H1 (cell line): ENCODE results near the gene ENPP4. TPM values are rescaled to one million over a fixed set of nuclear protein-coding genes. Genes with fewer than 3 reads are reported as not detected.

ENCODE experiments used
- CTCF ChIA-PET: fragments of 300-600 bp; sonication (Branson Sonifier 250); formaldehyde crosslinking; loops from one replicate; lab custom pipeline; 2021; ENCODE audit not compliant: partially characterized antibody; lab: Charles Lee
- POLR2A ChIA-PET: fragments of 300-600 bp; sonication (Branson Sonifier 250); formaldehyde crosslinking; loops from one replicate; lab custom pipeline; 2021; ENCODE audit warnings: inconsistent platforms; ENCODE audit not compliant: partially characterized antibody; lab: Charles Lee
- DNase-seq, 2 experiments: peaks; one replicate each; pipeline versions ENCODE4 v3.0.0 to v3.0.0-alpha.2; 2010 to 2022; ENCODE audit warnings: low spot score in 2 of 2, low read depth in 1 of 2, mixed read lengths in 1 of 2
- FAIRE-seq: peaks from 2 replicates; lab custom pipeline; 2011; peaks lifted over from hg19 to GRCh38; lab: Jason Lieb, UNC
- H2AFZ ChIP-seq: 2 replicates; pipeline ENCODE4 v1.8.1; 2012; ENCODE audit warnings: low read length, inconsistent platforms
- H2AK5ac ChIP-seq: 2 replicates; pipeline ENCODE4 v1.6.1; 2013; ENCODE audit warnings: low read depth, low read length
- H2BK120ac ChIP-seq: replicated peaks from 2 replicates; pipeline ENCODE3; 2013; ENCODE audit warnings: low read depth, low read length, inconsistent platforms
- H2BK12ac ChIP-seq: 2 replicates; pipeline ENCODE4 v1.6.1; 2013; ENCODE audit warnings: low read depth, low read length
- H2BK15ac ChIP-seq: 2 replicates; pipeline ENCODE4 v1.6.1; 2013; ENCODE audit warnings: low read length
- H2BK20ac ChIP-seq: 2 replicates; pipeline ENCODE4 v1.6.1; 2013; ENCODE audit warnings: low read length
- H2BK5ac ChIP-seq: 2 replicates; pipeline ENCODE4 v1.6.1; 2013; ENCODE audit warnings: low read depth, low read length
- H3K14ac ChIP-seq: 2 replicates; pipeline ENCODE4 v1.6.1; 2013; ENCODE audit warnings: inconsistent platforms; ENCODE audit not compliant: insufficient read length
- H3K18ac ChIP-seq: 2 replicates; pipeline ENCODE4 v1.6.1; 2013; ENCODE audit warnings: low read length; ENCODE audit errors: extremely low read depth
- H3K23ac ChIP-seq: 2 replicates; pipeline ENCODE4 v1.6.1; 2013; ENCODE audit warnings: inconsistent platforms; ENCODE audit not compliant: insufficient read length
- H3K23me2 ChIP-seq: 2 replicates; pipeline ENCODE4 v1.6.1; 2013; ENCODE audit warnings: low read depth, low read length
- H3K27ac ChIP-seq: 2 replicates; pipeline ENCODE4 v1.6.1; 2011; ENCODE audit warnings: low read depth, low read length, inconsistent platforms
- H3K27me3 ChIP-seq, 4 experiments: replicated peaks in 1 of 4; 1 replicate in 1 of 4; 2 replicates in 3 of 4; pipeline versions ENCODE4 v1.6.1 to v1.8.1; 2011 to 2013; ENCODE audit warnings: low read length in 3 of 4, mild to moderate bottlenecking in 3 of 4, inconsistent platforms in 2 of 4, mixed read lengths in 2 of 4, moderate library complexity in 1 of 4; ENCODE audit not compliant: control insufficient read depth in 3 of 4, insufficient read depth in 3 of 4; ENCODE audit errors: extremely low read depth in 1 of 4
- H3K36me3 ChIP-seq, 4 experiments: 2 replicates each; pipeline versions ENCODE4 v1.6.1 to v1.8.1; 2011 to 2013; ENCODE audit warnings: mild to moderate bottlenecking in 4 of 4, low read length in 3 of 4, moderate library complexity in 2 of 4, control low read depth in 1 of 4, inconsistent platforms in 1 of 4; ENCODE audit not compliant: insufficient read depth in 4 of 4, control insufficient read depth in 2 of 4
- H3K4ac ChIP-seq: replicated peaks from 2 replicates; pipeline ENCODE3; 2013; ENCODE audit warnings: low read length, low read depth, mixed read lengths, inconsistent platforms; ENCODE audit not compliant: insufficient read length
- H3K4me1 ChIP-seq, 4 experiments: replicated peaks in 1 of 4; 1 replicate in 1 of 4; 2 replicates in 3 of 4; pipeline versions ENCODE4 v1.6.1 to v1.8.1; 2011 to 2013; ENCODE audit warnings: low read length in 3 of 4, inconsistent platforms in 2 of 4, mixed read lengths in 1 of 4; ENCODE audit not compliant: insufficient read depth in 4 of 4, control insufficient read depth in 3 of 4
- H3K4me2 ChIP-seq, 2 experiments: 2 replicates each; pipeline versions ENCODE4 v1.6.1 to v1.8.1; 2011 to 2013; ENCODE audit warnings: low read depth in 2 of 2, low read length in 2 of 2, control low read depth in 1 of 2, inconsistent platforms in 1 of 2, mild to moderate bottlenecking in 1 of 2; ENCODE audit not compliant: insufficient read depth in 1 of 2
- H3K4me3 ChIP-seq, 4 experiments: fragments of 200-600, 300-600 bp in 1 of 4; sonication (generic), shearing (Covaris generic), sonication (Bioruptor Twin) in 1 of 4; 2 replicates each; pipeline versions ENCODE4 v1.5.1 to v1.8.1; 2011 to 2016; ENCODE audit warnings: low read length in 4 of 4, low read depth in 3 of 4, control low read depth in 2 of 4, inconsistent platforms in 2 of 4, mild to moderate bottlenecking in 2 of 4, mixed read lengths in 1 of 4, moderate library complexity in 1 of 4; ENCODE audit not compliant: insufficient read depth in 2 of 4; ENCODE audit errors: extremely low read depth in 1 of 4
- H3K56ac ChIP-seq: replicated peaks from 2 replicates; pipeline ENCODE3; 2013; ENCODE audit warnings: low read depth, mild to moderate bottlenecking, mixed read lengths, low read length, inconsistent platforms; ENCODE audit not compliant: insufficient read length
- H3K79me1 ChIP-seq: 2 replicates; pipeline ENCODE4 v1.6.1; 2013; ENCODE audit warnings: low read depth, low read length, control low read depth
- H3K79me2 ChIP-seq, 2 experiments: 2 replicates each; pipeline versions ENCODE4 v1.6.1 to v1.8.1; 2012 to 2013; ENCODE audit warnings: low read length in 2 of 2, mild to moderate bottlenecking in 2 of 2, inconsistent platforms in 1 of 2; ENCODE audit not compliant: insufficient read depth in 2 of 2, control insufficient read depth in 1 of 2
- H3K9ac ChIP-seq, 4 experiments: replicated peaks in 1 of 4; 1 replicate in 1 of 4; 2 replicates in 3 of 4; pipeline versions ENCODE4 v1.6.1 to v1.8.1; 2011 to 2013; ENCODE audit warnings: low read depth in 3 of 4, low read length in 3 of 4, control low read depth in 2 of 4, mild to moderate bottlenecking in 2 of 4, moderate library complexity in 2 of 4, inconsistent platforms in 1 of 4; ENCODE audit errors: extremely low read depth in 1 of 4
- H3K9me3 ChIP-seq, 2 experiments: 2 replicates each; pipeline versions ENCODE4 v1.6.1 to v1.8.1; 2012 to 2013; ENCODE audit warnings: mild to moderate bottlenecking in 2 of 2, moderate library complexity in 2 of 2, control low read depth in 1 of 2, inconsistent platforms in 1 of 2, low read depth in 1 of 2, low read length in 1 of 2, mixed read lengths in 1 of 2; ENCODE audit not compliant: insufficient read depth in 2 of 2
- H4K20me1 ChIP-seq, 2 experiments: replicated peaks in 1 of 2; 2 replicates each; pipeline versions ENCODE3 to v1.8.1; 2011 to 2013; ENCODE audit warnings: inconsistent platforms in 2 of 2, low read length in 2 of 2, mild to moderate bottlenecking in 1 of 2; ENCODE audit not compliant: insufficient read depth in 2 of 2, control insufficient read depth in 1 of 2
- H4K5ac ChIP-seq: 2 replicates; pipeline ENCODE4 v1.6.1; 2013; ENCODE audit warnings: low read length, low read depth, mixed read lengths, inconsistent platforms; ENCODE audit not compliant: insufficient read length
- H4K8ac ChIP-seq: 2 replicates; pipeline ENCODE4 v1.8.0; 2013; ENCODE audit warnings: mild to moderate bottlenecking, moderate library complexity, low read length, inconsistent platforms; ENCODE audit not compliant: insufficient read depth; ENCODE audit errors: extremely low read depth
- H4K91ac ChIP-seq: replicated peaks from 2 replicates; pipeline ENCODE3; 2013; ENCODE audit warnings: low read length, mixed read lengths, inconsistent platforms; ENCODE audit not compliant: insufficient read length
- BACH1 ChIP-seq: IDR thresholded peaks from 2 replicates; pipeline ENCODE4 v1.6.1; 2012; ENCODE audit warnings: low read length, improper control_type of control experiment
- BCL11A ChIP-seq, 2 experiments: IDR thresholded peaks; one replicate each; pipeline ENCODE4 v1.6.1; 2011; ENCODE audit warnings: low read depth in 2 of 2, low read length in 2 of 2, mild to moderate bottlenecking in 2 of 2
- CHD1 ChIP-seq: IDR thresholded peaks from 2 replicates; pipeline ENCODE4 v1.6.1; 2012; ENCODE audit warnings: low read depth, low read length, improper control_type of control experiment
- WGBS, 2 experiments: shearing (Covaris generic) in 1 of 2; methylation state at CpG; one replicate each; pipeline versions ENCODE4 v1.1.6 to v1.1.7; 2013 to 2015; ENCODE audit warnings: low lambda C conversion rate in 2 of 2, mixed read lengths in 2 of 2, inconsistent platforms in 1 of 2, low coverage in 1 of 2, missing lambda C conversion rate in 1 of 2; ENCODE audit not compliant: insufficient replicate concordance in 2 of 2, insufficient coverage in 1 of 2, insufficient read length in 1 of 2; ENCODE audit errors: extremely low coverage in 1 of 2, missing lambda C conversion rate in 1 of 2; 5-methylcytosine and 5-hydroxymethylcytosine counted together
- polyA plus RNA-seq, 7 experiments: library from polyadenylated mRNA; depleted of rRNA in 3 of 7; stranded (reverse) in 5 of 7; unstranded in 2 of 7; fragments of >200 nt in 5 of 7; fragments of 200-250 nt in 2 of 7; gene quantifications; 1 replicate in 5 of 7; 2 replicates in 1 of 7; 4 replicates in 1 of 7; pipeline versions ENCODE4 v1.2.1 to v1.2.3, GENCODE V29; 2011 to 2013; ENCODE audit warnings: missing spikeins in 2 of 7, mixed read lengths in 2 of 7
- total RNA-seq: library from RNA; stranded (reverse); fragmentation: NEBNext Ultra II Directional; extraction: Animal tissue kit (Norgen Biotek cat#: 25700); gene quantifications from 2 replicates; pipeline ENCODE4 v1.2.1, GENCODE V29; 2021
- TF ChIP-seq, protein P1 (sequence below): IDR thresholded peaks from 2 replicates; pipeline ENCODE4 v1.6.1; 2011; ENCODE audit warnings: low read length, improper control_type of control experiment

The ENPP4 gene
- total and polyA plus RNA-seq, 2 of the 8 experiments (the other 6 are each of a cell fraction or from before 2014, with no cell fraction given) = 2.0 to 4.4 TPM

DNA sequence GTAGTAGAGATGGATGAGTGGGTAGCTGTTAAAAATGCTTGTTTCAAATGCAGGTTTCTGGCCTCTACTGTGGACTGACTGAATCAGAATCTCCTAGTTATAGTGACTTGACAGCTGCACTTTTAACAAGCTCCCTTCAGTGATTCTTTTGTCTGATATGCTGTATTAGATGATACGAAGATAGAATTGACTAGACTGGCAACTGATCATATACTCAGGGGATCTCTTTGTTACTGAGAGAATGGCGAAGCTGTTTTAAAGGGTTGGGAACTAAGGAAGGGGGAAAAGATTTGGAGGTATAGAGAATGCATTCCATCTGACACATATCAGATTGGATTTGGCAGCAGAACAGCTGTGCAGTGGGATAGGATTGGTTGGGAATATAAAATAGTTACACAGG, 7.0 kb downstream of the ENPP4 start:
- Histone ChIP-seq H3K36me3 (no peaks in the 10 kb centered on the region), H2BK120ac (no peak overlapping the region), H4K20me1 (no peaks in the 10 kb centered on the region), H3K27me3 (no peaks in the 10 kb centered on the region), H2AFZ (no peak overlapping the region), H4K8ac (no peak overlapping the region), H3K79me2 (no peaks in the 10 kb centered on the region), H3K56ac (no peak overlapping the region), H3K27ac (no peak overlapping the region), H2BK20ac (no peak overlapping the region), H3K4me3 (no peak overlapping the region), H3K79me1 (no peaks in the 10 kb centered on the region), H2BK5ac (no peak overlapping the region), H3K9me3 (no peaks in the 10 kb centered on the region), H4K5ac (no peak overlapping the region), H2BK12ac (no peak overlapping the region), H3K18ac (no peak overlapping the region), H4K91ac (no peak overlapping the region), H3K4ac (no peak overlapping the region), H2AK5ac (no peak overlapping the region), H3K23me2 (no peaks in the 10 kb centered on the region), H3K4me1 (no peaks in the 10 kb centered on the region; a peak in 1 of 7 replicates), H3K9ac (no peak overlapping the region), H2BK15ac (no peak overlapping the region), H3K4me2 (no peak overlapping the region), H3K14ac (no peak overlapping the region), H3K23ac (no peak overlapping the region)
- TF ChIP-seq BCL11A (IDR thresholded peaks at IDR 0.05; ENCODE audit: low read depth in 2 of 2, low read length in 2 of 2) = no peak
- TF ChIP-seq CHD1 = no peak
- no peak for TF ChIP-seq BACH1
- TF ChIP-seq, protein P1, sequence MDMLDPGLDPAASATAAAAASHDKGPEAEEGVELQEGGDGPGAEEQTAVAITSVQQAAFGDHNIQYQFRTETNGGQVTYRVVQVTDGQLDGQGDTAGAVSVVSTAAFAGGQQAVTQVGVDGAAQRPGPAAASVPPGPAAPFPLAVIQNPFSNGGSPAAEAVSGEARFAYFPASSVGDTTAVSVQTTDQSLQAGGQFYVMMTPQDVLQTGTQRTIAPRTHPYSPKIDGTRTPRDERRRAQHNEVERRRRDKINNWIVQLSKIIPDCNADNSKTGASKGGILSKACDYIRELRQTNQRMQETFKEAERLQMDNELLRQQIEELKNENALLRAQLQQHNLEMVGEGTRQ = no peak
- ChIA-PET CTCF (interaction anchor here (1.3 kb wide), 1 partner anchor 83 kb away, joined by 3 read pairs; no protein-coding TSS in a partner anchor), POLR2A (no interaction called here)
- FAIRE-seq (no peak), DNase-seq (no peak)
- WGBS, 2 experiments = 81% methylated on average over 2 of the region's 2 CpGs; no CpG with 5 or more reads in 1 of the 2 experiments
